MCF 10A (cell line): Measurements from ENCODE around the gene TOLLIP. TPM values are rescaled to one million over a fixed set of nuclear protein-coding genes. Genes with fewer than 3 reads are reported as not detected.

Experiments used
- BruUV-seq: library from RNA; stranded (reverse); fragments of 400-500 nt; replicated peaks from 2 replicates; lab custom pipeline; 2021; lab: Mats Ljungman, UMichigan
- CTCF ChIA-PET: fragments of 300-600 bp; sonication (Branson Sonifier 250); formaldehyde crosslinking; extraction: SDS; loops from one replicate; lab custom pipeline; 2021; ENCODE audit warnings: antibody characterized with exemption, inconsistent platforms; lab: Yijun Ruan, JAX
- POLR2A ChIA-PET: fragments of 300-600, 350-650 bp; sonication (Branson Sonifier 250); formaldehyde crosslinking; extraction: SDS; loops from one replicate; lab custom pipeline; 2020; ENCODE audit warnings: antibody characterized with exemption, inconsistent platforms; lab: Yijun Ruan, JAX
- DNase-seq: peaks from one replicate; pipeline ENCODE4 v3.0.0-alpha.2; 2018; ENCODE audit not compliant: unreplicated experiment
- H3K27ac Mint-ChIP-seq: one replicate; pipeline ENCODE4 v1.8.0; 2022; ENCODE audit warnings: mild to moderate bottlenecking, low read depth, mixed read lengths; ENCODE audit not compliant: unreplicated experiment
- H3K27me3 Mint-ChIP-seq: one replicate; pipeline ENCODE4 v1.8.0; 2022; ENCODE audit warnings: mixed read lengths; ENCODE audit not compliant: insufficient read depth, unreplicated experiment
- H3K36me3 Mint-ChIP-seq: one replicate; pipeline ENCODE4 v1.8.0; 2022; ENCODE audit warnings: mild to moderate bottlenecking, moderate library complexity, mixed read lengths; ENCODE audit not compliant: insufficient read depth, unreplicated experiment
- H3K4me1 Mint-ChIP-seq: one replicate; pipeline ENCODE4 v1.8.0; 2022; ENCODE audit warnings: mixed read lengths; ENCODE audit not compliant: insufficient read depth, unreplicated experiment
- H3K4me3 Mint-ChIP-seq: one replicate; pipeline ENCODE4 v1.8.0; 2022; ENCODE audit warnings: mild to moderate bottlenecking, moderate library complexity, mixed read lengths; ENCODE audit not compliant: unreplicated experiment
- H3K9me3 Mint-ChIP-seq: one replicate; pipeline ENCODE4 v1.8.0; 2022; ENCODE audit warnings: mixed read lengths; ENCODE audit not compliant: unreplicated experiment
- intact Hi-C: fragments of 100-400 bp; cut with micrococcal nuclease; formaldehyde crosslinking; loops from 2 replicates; pipeline ENCODE4 v1.14.1; 2022
- total RNA-seq: library from RNA; stranded (reverse); gene quantifications from 2 replicates; pipeline ENCODE4 v1.2.3, GENCODE V29; 2022
- TF ChIP-seq, protein P1 (sequence below): fragments of 200-600 bp; IDR thresholded peaks from one replicate; pipeline ENCODE4 v1.8.0; 2022; ENCODE audit warnings: antibody characterized with exemption, mild to moderate bottlenecking; ENCODE audit not compliant: unreplicated experiment

TOLLIP gene
- total RNA-seq, 1 experiment from 2014 or later = 58.8 TPM

DNA sequence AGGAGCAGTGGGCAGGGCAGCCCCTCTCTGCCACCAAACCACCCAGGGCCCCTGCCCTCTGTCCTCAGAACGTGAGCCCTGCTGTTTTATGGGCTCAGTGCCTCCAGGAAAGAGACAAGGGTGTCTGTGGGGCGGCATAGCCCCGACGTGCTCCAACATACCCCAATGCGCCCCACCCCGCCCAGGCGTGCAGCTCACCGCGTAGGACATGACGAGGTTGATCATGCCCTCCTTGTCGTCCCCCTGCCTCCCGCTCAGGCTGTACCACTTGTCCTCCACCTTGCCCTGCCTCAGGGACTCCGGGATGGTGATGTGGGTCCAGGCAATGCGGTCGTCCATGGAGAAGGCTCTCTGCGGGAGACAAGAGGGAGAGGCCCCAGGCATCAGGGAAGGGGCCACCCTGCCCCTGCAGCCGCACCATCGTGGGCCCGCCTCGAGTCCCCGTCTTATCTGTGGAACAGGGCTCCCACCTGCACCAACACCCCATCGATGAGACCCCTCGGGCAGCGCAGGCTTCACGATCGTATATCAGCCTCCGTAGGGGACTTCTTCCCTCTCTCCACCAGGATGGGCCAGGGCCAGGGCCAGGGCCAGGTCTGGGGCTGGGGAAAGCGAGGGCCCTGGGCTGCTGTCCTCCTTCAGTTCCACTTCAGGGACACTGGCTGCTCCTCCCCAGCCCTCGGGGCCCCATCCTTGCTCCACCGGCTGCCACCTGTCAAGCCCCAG lies 20.8 kb downstream of the TOLLIP start:
- DNase-seq = no peak
- intact Hi-C loops = no loop called here
- H3K4me1 Mint-ChIP-seq = no peaks in the 10 kb centered on the region
- no peaks in the 10 kb centered on the region for H3K9me3 Mint-ChIP-seq
- CTCF ChIA-PET = no interaction called here
- H3K36me3 Mint-ChIP-seq = peaks cover 44% of the 10 kb centered on the region
- H3K27me3 Mint-ChIP-seq = no peaks in the 10 kb centered on the region
- BruUV-seq = no TSS peak
- TF ChIP-seq, protein P1, sequence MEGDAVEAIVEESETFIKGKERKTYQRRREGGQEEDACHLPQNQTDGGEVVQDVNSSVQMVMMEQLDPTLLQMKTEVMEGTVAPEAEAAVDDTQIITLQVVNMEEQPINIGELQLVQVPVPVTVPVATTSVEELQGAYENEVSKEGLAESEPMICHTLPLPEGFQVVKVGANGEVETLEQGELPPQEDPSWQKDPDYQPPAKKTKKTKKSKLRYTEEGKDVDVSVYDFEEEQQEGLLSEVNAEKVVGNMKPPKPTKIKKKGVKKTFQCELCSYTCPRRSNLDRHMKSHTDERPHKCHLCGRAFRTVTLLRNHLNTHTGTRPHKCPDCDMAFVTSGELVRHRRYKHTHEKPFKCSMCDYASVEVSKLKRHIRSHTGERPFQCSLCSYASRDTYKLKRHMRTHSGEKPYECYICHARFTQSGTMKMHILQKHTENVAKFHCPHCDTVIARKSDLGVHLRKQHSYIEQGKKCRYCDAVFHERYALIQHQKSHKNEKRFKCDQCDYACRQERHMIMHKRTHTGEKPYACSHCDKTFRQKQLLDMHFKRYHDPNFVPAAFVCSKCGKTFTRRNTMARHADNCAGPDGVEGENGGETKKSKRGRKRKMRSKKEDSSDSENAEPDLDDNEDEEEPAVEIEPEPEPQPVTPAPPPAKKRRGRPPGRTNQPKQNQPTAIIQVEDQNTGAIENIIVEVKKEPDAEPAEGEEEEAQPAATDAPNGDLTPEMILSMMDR = no peak
- no peak overlapping the region for H3K27ac Mint-ChIP-seq
- no peak overlapping the region for H3K4me3 Mint-ChIP-seq
- POLR2A ChIA-PET = no interaction called here

DNA sequence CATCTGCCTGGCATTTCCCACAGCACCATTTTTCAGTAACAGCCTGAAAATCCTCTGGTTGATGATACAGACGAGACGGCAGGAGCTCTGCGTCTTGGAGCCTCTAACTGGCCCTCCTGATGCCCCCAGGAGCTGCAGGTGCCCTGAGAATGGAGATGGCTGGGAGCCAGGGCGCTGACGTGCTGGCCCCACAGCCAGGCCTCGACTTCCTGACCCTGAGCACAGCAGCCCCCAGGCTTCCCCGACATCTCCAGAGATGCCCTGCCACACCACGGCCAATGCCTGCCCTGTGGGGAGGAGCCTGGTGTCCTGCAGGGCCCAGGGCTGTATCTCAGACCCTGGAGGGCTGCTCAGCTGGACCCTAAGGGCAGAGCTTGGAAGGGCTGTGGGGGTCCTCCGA lies 21.5 kb downstream of the TOLLIP start:
- BruUV-seq = no TSS peak
- H3K27ac Mint-ChIP-seq = no peak overlapping the region
- peaks cover 44% of the 10 kb centered on the region for H3K36me3 Mint-ChIP-seq
- ChIA-PET CTCF (no interaction called here), POLR2A (no interaction called here)
- TF ChIP-seq, protein P1 = no peak
- H3K4me3 Mint-ChIP-seq = no peak overlapping the region
- no peak for DNase-seq
- H3K9me3 Mint-ChIP-seq = no peaks in the 10 kb centered on the region
- H3K27me3 Mint-ChIP-seq = no peaks in the 10 kb centered on the region
- H3K4me1 Mint-ChIP-seq = no peaks in the 10 kb centered on the region
- intact Hi-C loops = no loop called here

GRCh38 chr11:1285876-1286275 lies 23.6 kb downstream of the TOLLIP start:
- ChIA-PET CTCF (no interaction called here), POLR2A (no interaction called here)
- Mint-ChIP-seq H3K4me3 (no peak overlapping the region), H3K4me1 (no peaks in the 10 kb centered on the region), H3K27me3 (no peaks in the 10 kb centered on the region), H3K9me3 (no peaks in the 10 kb centered on the region), H3K36me3 (peaks cover 54% of the 10 kb centered on the region), H3K27ac (no peak overlapping the region)
- no TSS peak for BruUV-seq
- TF ChIP-seq, protein P1 = no peak
- intact Hi-C loops = no loop called here
- DNase-seq = no peak

DNA sequence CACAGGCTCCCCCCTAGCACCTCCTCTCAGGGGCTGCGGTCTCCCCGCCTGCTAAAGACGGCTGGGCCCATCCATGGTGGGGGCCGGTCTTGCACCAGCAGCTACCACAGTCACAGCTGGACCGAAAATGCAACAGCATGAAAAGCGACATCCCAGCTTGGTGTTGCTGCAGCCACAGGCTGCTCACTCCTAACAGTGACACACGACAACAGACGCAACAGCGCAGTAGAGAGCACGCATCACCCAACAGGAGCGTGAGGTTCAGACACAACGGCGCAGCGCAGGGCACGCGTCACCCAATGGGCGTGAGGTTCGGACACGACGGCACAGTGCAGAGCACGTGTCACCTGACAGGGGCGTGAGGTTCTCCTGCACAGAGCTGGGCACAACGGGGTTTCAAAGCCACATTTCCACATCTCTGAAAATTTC lies 24.1 kb downstream of the TOLLIP start:
- no peaks in the 10 kb centered on the region for H3K4me1 Mint-ChIP-seq
- no peaks in the 10 kb centered on the region for H3K27me3 Mint-ChIP-seq
- TF ChIP-seq, protein P1 = no peak
- H3K9me3 Mint-ChIP-seq = no peaks in the 10 kb centered on the region
- no peak overlapping the region for H3K4me3 Mint-ChIP-seq
- intact Hi-C loops = no loop called here
- ChIA-PET CTCF (interaction anchor here (0.7 kb wide), 1 partner anchor 44 kb away, joined by 3 read pairs; no protein-coding TSS in a partner anchor), POLR2A (no interaction called here)
- no peak overlapping the region for H3K27ac Mint-ChIP-seq
- no TSS peak for BruUV-seq
- DNase-seq = no peak
- peaks cover 54% of the 10 kb centered on the region for H3K36me3 Mint-ChIP-seq
